HG03342 (cell line): ENCODE data around the gene AADACL3.
"Not testable (repeated sequence)": the region's sequence is repeated elsewhere in the genome, so short reads cannot be mapped to it uniquely, and the experiment has no call there.

ENCODE experiments used
- ATAC-seq: cut with Tn5 transposase; IDR thresholded peaks from one replicate; pipeline ENCODE4 v1.9.1; 2021; ENCODE audit warnings: mild to moderate bottlenecking, moderate library complexity; ENCODE audit not compliant: unreplicated experiment

Gene AADACL3

GRCh38 chr1:12715896-12716437 is at the start of gene AADACL3:
Gene AADACL3, plus strand, starts transcription at chr1:12716110. Its CDS starts 67 bp downstream, at chr1:12716177.
- no peak for ATAC-seq

GRCh38 chr1:12666141-12666735 is 49.7 kb upstream of the AADACL3 start:
- ATAC-seq: no peak

GRCh38 chr1:12669529-12670068 is 46.3 kb upstream of the AADACL3 start:
- ATAC-seq: no peak

GRCh38 chr1:12674358-12674757 is 41.6 kb upstream of the AADACL3 start:
- no peak for ATAC-seq

- not testable (repeated sequence) for ATAC-seq
Measured at GRCh38 chr1:12676122-12676521, 39.8 kb upstream of the AADACL3 start.

- ATAC-seq: no peak
Measured at GRCh38 chr1:12677565-12677964, 38.3 kb upstream of the AADACL3 start.

- ATAC-seq: no peak
Measured at GRCh38 chr1:12678350-12678749, 37.6 kb upstream of the AADACL3 start.

- no peak for ATAC-seq
Measured at GRCh38 chr1:12678820-12679219, 37.1 kb upstream of the AADACL3 start.

GRCh38 chr1:12690156-12690555 is 25.8 kb upstream of the AADACL3 start:
- no peak for ATAC-seq

GRCh38 chr1:12692967-12693782 is 22.7 kb upstream of the AADACL3 start:
- no peak for ATAC-seq

GRCh38 chr1:12696658-12697057 is 19.3 kb upstream of the AADACL3 start:
- no peak for ATAC-seq

GRCh38 chr1:12697397-12697796 is 18.5 kb upstream of the AADACL3 start:
- ATAC-seq: no peak

GRCh38 chr1:12703821-12704451 is 12.0 kb upstream of the AADACL3 start:
- no peak for ATAC-seq

- ATAC-seq: no peak
Measured at GRCh38 chr1:12706061-12706460, 9.8 kb upstream of the AADACL3 start.

- no peak for ATAC-seq
Measured at GRCh38 chr1:12708396-12709090, 7.4 kb upstream of the AADACL3 start.

GRCh38 chr1:12709091-12709491 is 6.8 kb upstream of the AADACL3 start:
- ATAC-seq: no peak

GRCh38 chr1:12709696-12710095 is 6.2 kb upstream of the AADACL3 start:
- no peak for ATAC-seq

- ATAC-seq: no peak
Measured at GRCh38 chr1:12711536-12711935, 4.4 kb upstream of the AADACL3 start.

GRCh38 chr1:12712076-12712475 is 3.8 kb upstream of the AADACL3 start:
- no peak for ATAC-seq

- no peak for ATAC-seq
Measured at GRCh38 chr1:12712929-12713328, 3.0 kb upstream of the AADACL3 start.

- ATAC-seq: not testable (repeated sequence)
Measured at GRCh38 chr1:12713651-12714050, 2.3 kb upstream of the AADACL3 start.
